Right hindlimb (tissue), 1 donor: Measurements from ENCODE around the gene IL17D.
"Not testable (repeated sequence)": the region's sequence is repeated elsewhere in the genome, so short reads cannot be mapped to it uniquely, and the experiment has no call there.

Source experiments
- DNase-seq: peaks from one replicate; pipeline ENCODE4 v3.0.0-alpha.2; 2018

Gene IL17D

GRCh38 chr13:20721058-20721453 lies 17.6 kb downstream of the IL17D start:
- no peak for DNase-seq

- no peak for DNase-seq
Observed at GRCh38 chr13:20721454-20722357, 18.2 kb downstream of the IL17D start.

GRCh38 chr13:20727856-20728255 lies 24.4 kb downstream of the IL17D start:
- no peak for DNase-seq

- DNase-seq: peak; percentile 79
Observed at GRCh38 chr13:20728579-20729311, 25.2 kb downstream of the IL17D start.

GRCh38 chr13:20729633-20730585 lies 26.4 kb downstream of the IL17D start:
- no peak for DNase-seq

GRCh38 chr13:20738616-20739015 lies 35.1 kb downstream of the IL17D start:
- DNase-seq: no peak

GRCh38 chr13:20740021-20740420 lies 36.5 kb downstream of the IL17D start:
- DNase-seq: no peak

- DNase-seq: not testable (repeated sequence)
Observed at GRCh38 chr13:20743830-20744404, 40.4 kb downstream of the IL17D start.

- DNase-seq: no peak
Observed at GRCh38 chr13:20749377-20749776, 45.9 kb downstream of the IL17D start.

GRCh38 chr13:20754009-20754408 lies 50.5 kb downstream of the IL17D start:
- no peak for DNase-seq

- DNase-seq: no peak
Observed at GRCh38 chr13:20760872-20761271, 57.4 kb downstream of the IL17D start.

- no peak for DNase-seq
Observed at GRCh38 chr13:20767309-20767943, 63.9 kb downstream of the IL17D start.

- no peak for DNase-seq
Observed at GRCh38 chr13:20769091-20769490, 65.6 kb downstream of the IL17D start.

GRCh38 chr13:20769834-20770233 lies 66.3 kb downstream of the IL17D start:
- DNase-seq: no peak
